MM.1S (cell line): Measurements from ENCODE around the gene NCCRP1.

Experiments used
- DNase-seq: peaks from one replicate; pipeline ENCODE4 v3.0.0-alpha.2; 2015
- H2AFZ ChIP-seq: fragments of 300-600 bp; sonication (generic); 2 replicates; pipeline ENCODE4 v1.6.0; 2016; ENCODE audit warnings: antibody characterized with exemption, low read length
- H3F3A ChIP-seq: fragments of 300-600 bp; sonication (generic); 2 replicates; pipeline ENCODE4 v1.6.1; 2016; ENCODE audit warnings: mild to moderate bottlenecking, antibody characterized with exemption, low read length, moderate library complexity, mixed read lengths; ENCODE audit not compliant: insufficient read depth
- H3K27ac ChIP-seq: fragments of 300-600 bp; sonication (generic); 2 replicates; pipeline ENCODE4 v1.5.1; 2016; ENCODE audit warnings: mild to moderate bottlenecking, low read length
- H3K27me3 ChIP-seq: fragments of 300-600 bp; sonication (generic); replicated peaks from 2 replicates; pipeline ENCODE4 v1.6.0; 2016; ENCODE audit warnings: low read length; ENCODE audit not compliant: insufficient read depth
- H3K36me3 ChIP-seq: fragments of 300-600 bp; sonication (generic); replicated peaks from 2 replicates; pipeline ENCODE4 v1.6.1; 2016; ENCODE audit warnings: mild to moderate bottlenecking, low read length, mixed read lengths; ENCODE audit not compliant: insufficient read depth
- H3K4me1 ChIP-seq: fragments of 300-600 bp; sonication (generic); 2 replicates; pipeline ENCODE4 v1.6.1; 2016; ENCODE audit warnings: low read length, mixed read lengths
- H3K4me2 ChIP-seq: fragments of 300-600 bp; sonication (generic); 2 replicates; pipeline ENCODE4 v1.6.0; 2016; ENCODE audit warnings: low read depth, low read length
- H3K4me3 ChIP-seq: fragments of 300-600 bp; sonication (generic); 2 replicates; pipeline ENCODE4 v1.5.1; 2016; ENCODE audit warnings: low read length, mixed read lengths
- H3K79me2 ChIP-seq: fragments of 300-600 bp; sonication (generic); 2 replicates; pipeline ENCODE4 v1.6.1; 2016; ENCODE audit warnings: mixed run types, low read length, mixed read lengths
- H3K9ac ChIP-seq: fragments of 300-600 bp; sonication (generic); 2 replicates; pipeline ENCODE4 v1.6.1; 2016; ENCODE audit warnings: low read length, mixed read lengths
- H3K9me2 ChIP-seq: fragments of 300-600 bp; sonication (generic); replicated peaks from 2 replicates; pipeline ENCODE4 v1.6.1; 2016; ENCODE audit warnings: mild to moderate bottlenecking, low read length, mixed read lengths; ENCODE audit not compliant: insufficient read depth
- H3K9me3 ChIP-seq: fragments of 300-600 bp; sonication (generic); replicated peaks from 2 replicates; pipeline ENCODE4 v1.6.1; 2016; ENCODE audit warnings: mild to moderate bottlenecking, low read length, mixed read lengths; ENCODE audit not compliant: insufficient read depth
- H4K20me1 ChIP-seq: fragments of 300-600 bp; sonication (generic); 2 replicates; pipeline ENCODE4 v1.6.1; 2016; ENCODE audit warnings: mild to moderate bottlenecking, low read length, moderate library complexity, mixed read lengths; ENCODE audit not compliant: insufficient read depth
- EZH2 ChIP-seq: fragments of 300-600 bp; sonication (generic); optimal IDR thresholded peaks from 2 replicates; pipeline ENCODE3; 2017; ENCODE audit warnings: low read depth, mild to moderate bottlenecking, antibody characterized with exemption, low read length, mixed read lengths
- EZH2phosphoT487 ChIP-seq: fragments of 300-600 bp; sonication (generic); IDR thresholded peaks from 2 replicates; pipeline ENCODE4 v1.6.1; 2018; ENCODE audit warnings: antibody characterized with exemption, low read length
- TF ChIP-seq, protein P1 (sequence below): fragments of 300-600 bp; sonication (generic); IDR thresholded peaks from 2 replicates; pipeline ENCODE4 v1.5.1; 2016; ENCODE audit warnings: antibody characterized with exemption, low read length, mixed read lengths

Gene NCCRP1

DNA sequence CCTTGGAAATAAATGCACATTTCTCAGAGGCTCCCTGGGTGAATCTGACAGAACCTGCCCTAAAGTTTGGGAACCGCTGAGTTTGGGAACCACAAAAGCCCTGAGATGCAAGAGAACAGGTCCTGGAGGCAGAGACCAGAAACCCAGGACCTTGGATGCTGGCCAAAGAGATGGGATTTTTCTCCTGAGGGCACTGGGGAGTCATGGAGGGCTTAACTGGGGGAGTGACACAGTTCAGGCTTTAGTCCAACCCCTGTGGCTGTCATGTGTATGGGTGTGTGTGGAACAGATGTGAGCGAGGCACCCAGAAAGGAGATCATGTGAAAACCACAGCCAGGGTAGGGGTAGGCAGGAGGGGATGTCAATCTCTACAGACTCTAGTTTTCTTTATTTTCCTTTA lies 3.9 kb upstream of the NCCRP1 start:
- Histone ChIP-seq H3K9me2 (no peaks in the 10 kb centered on the region), H3K36me3 (no peaks in the 10 kb centered on the region), H3K79me2 (no peaks in the 10 kb centered on the region), H3K4me3 (no peak overlapping the region), H3F3A (no peaks in the 10 kb centered on the region), H3K4me1 (no peaks in the 10 kb centered on the region), H3K9ac (no peak overlapping the region), H3K4me2 (no peak overlapping the region), H2AFZ (no peak overlapping the region), H3K27ac (no peak overlapping the region), H4K20me1 (no peaks in the 10 kb centered on the region), H3K27me3 (peaks cover 51% of the 10 kb centered on the region), H3K9me3 (no peaks in the 10 kb centered on the region)
- TF ChIP-seq, protein P1, sequence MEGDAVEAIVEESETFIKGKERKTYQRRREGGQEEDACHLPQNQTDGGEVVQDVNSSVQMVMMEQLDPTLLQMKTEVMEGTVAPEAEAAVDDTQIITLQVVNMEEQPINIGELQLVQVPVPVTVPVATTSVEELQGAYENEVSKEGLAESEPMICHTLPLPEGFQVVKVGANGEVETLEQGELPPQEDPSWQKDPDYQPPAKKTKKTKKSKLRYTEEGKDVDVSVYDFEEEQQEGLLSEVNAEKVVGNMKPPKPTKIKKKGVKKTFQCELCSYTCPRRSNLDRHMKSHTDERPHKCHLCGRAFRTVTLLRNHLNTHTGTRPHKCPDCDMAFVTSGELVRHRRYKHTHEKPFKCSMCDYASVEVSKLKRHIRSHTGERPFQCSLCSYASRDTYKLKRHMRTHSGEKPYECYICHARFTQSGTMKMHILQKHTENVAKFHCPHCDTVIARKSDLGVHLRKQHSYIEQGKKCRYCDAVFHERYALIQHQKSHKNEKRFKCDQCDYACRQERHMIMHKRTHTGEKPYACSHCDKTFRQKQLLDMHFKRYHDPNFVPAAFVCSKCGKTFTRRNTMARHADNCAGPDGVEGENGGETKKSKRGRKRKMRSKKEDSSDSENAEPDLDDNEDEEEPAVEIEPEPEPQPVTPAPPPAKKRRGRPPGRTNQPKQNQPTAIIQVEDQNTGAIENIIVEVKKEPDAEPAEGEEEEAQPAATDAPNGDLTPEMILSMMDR: no peak
- TF ChIP-seq EZH2phosphoT487: no peak
- TF ChIP-seq EZH2: no peak
- no peak for DNase-seq

DNA sequence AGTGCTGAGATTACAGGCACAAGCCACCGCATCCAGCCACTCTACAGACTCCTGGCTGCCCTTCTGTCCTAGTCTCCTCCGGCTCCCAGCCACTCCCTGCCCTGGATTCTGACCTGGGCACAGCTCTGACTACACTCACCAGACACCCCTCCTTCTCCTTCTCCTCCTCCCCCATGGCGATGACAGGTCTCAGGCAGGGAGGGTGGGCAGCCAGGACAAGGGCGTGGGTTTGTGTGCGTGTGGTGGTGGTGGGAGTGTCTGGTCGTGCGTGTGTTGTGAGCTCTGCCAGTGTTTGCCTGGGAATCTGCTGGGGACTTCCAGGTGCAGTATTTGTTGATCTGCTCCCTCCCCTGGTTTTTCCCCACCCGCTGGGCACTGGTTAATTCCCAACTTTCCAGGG lies 3.0 kb upstream of the NCCRP1 start:
- Histone ChIP-seq H3K27me3 (peaks cover 59% of the 10 kb centered on the region), H4K20me1 (no peaks in the 10 kb centered on the region), H3K79me2 (no peaks in the 10 kb centered on the region), H3K4me1 (no peaks in the 10 kb centered on the region), H3K9me3 (no peaks in the 10 kb centered on the region), H3K4me2 (no peak overlapping the region), H3F3A (no peaks in the 10 kb centered on the region), H3K9me2 (no peaks in the 10 kb centered on the region), H3K27ac (no peak overlapping the region), H2AFZ (no peak overlapping the region), H3K4me3 (no peak overlapping the region), H3K36me3 (no peaks in the 10 kb centered on the region), H3K9ac (no peak overlapping the region)
- no peak for DNase-seq
- TF ChIP-seq EZH2: no peak
- TF ChIP-seq EZH2phosphoT487: no peak
- TF ChIP-seq, protein P1: no peak

DNA sequence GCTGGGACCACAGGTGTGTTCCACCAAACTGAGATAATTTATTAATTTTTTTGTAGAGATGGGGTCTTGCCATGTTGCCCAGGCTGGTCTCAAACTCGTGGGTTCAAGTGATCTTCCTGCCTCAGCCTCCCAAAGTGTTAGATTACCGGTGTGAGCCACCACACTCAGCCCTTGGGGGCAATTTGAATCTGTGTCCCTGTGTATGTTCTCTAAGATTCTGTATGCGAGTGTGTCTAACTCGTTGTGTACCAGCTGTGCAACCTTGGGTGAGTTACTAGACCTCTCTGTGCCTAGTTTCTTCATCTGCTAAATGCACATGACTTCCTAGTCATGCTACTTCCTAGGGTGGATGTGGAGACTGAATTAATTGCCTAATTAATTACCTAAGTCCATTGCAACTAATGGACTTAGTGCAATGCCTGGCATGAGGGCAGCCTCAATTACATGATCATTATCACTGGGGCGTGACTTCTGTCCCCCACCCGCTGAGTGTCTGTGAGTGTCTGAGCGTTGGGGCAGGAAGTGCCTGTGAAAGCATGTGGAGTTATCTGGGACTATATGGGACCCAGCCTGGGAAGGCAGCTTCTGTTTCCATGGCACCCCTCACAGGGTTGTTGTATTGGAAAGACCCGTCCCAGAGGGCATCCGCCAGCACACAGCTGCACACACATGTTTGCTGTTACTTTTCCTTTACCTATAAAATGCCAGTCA lies 1.8 kb upstream of the NCCRP1 start:
- no peak for TF ChIP-seq EZH2phosphoT487
- no peak for TF ChIP-seq EZH2
- TF ChIP-seq, protein P1: no peak
- Histone ChIP-seq H3K4me3 (no peak overlapping the region), H3K27ac (no peak overlapping the region), H3K9ac (no peak overlapping the region), H3F3A (no peaks in the 10 kb centered on the region), H3K36me3 (no peaks in the 10 kb centered on the region), H3K79me2 (no peaks in the 10 kb centered on the region), H3K27me3 (peaks cover 63% of the 10 kb centered on the region), H3K4me2 (no peak overlapping the region), H3K9me2 (no peaks in the 10 kb centered on the region), H3K4me1 (no peaks in the 10 kb centered on the region), H4K20me1 (no peaks in the 10 kb centered on the region), H2AFZ (no peak overlapping the region), H3K9me3 (no peaks in the 10 kb centered on the region)
- DNase-seq: no peak
